ENCODE measurements around the gene P4HTM.
A peak's percentile ranks its signal among the peaks of the same experiment; 100 is the strongest.

Gene P4HTM

GRCh38 chr3:49023775-49024174 is 33.7 kb downstream of the P4HTM start:
- no peak for DNase-seq (ENCODE audit: low read depth)

GRCh38 chr3:49024449-49024848 is 34.4 kb downstream of the P4HTM start:
- no peak for DNase-seq (ENCODE audit: low read depth)

DNA sequence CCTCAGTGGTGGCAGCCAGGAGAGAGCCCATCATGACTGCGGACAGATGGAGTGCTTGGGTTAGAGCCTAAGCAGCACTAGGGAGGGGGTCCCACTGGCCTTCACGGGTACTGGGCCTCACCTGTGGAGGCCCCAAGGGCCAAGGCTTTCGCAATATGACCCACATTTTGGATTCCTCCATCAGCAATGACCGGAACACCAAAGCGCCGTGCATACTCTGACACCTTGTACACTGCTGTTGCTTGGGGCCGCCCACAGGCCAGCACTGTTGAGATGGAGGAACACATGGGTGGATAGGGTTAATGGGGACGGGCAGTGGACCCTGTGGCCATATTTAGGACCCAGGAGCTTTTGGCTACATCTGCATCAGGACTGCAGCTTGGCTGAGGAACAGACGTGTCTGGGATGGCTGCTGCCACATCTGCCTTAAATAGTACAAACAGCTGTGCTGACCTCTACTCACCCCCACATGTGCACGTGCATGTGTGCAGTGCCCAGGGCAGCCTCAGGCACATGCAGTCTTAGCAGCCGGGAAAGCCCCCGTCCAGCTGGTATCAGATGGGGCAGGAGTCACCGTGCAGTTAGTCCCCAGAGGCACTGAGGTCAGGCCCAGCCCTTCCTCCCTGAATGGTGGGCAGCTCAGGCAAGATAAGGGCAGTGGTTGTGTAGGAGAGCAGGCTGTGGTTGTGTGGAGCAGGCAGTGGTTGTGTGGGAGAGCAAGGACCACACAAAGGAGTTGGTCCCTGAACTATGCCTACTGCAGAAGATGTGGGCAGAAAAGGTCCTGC is 35.2 kb downstream of the P4HTM start:
- DNase-seq (ENCODE audit: low read depth) = no peak

- no peak for DNase-seq (ENCODE audit: low read depth)
Observed at GRCh38 chr3:49025793-49026520, 35.9 kb downstream of the P4HTM start.

GRCh38 chr3:49026536-49026935 is 36.5 kb downstream of the P4HTM start:
- DNase-seq (ENCODE audit: low read depth) = no peak

DNA sequence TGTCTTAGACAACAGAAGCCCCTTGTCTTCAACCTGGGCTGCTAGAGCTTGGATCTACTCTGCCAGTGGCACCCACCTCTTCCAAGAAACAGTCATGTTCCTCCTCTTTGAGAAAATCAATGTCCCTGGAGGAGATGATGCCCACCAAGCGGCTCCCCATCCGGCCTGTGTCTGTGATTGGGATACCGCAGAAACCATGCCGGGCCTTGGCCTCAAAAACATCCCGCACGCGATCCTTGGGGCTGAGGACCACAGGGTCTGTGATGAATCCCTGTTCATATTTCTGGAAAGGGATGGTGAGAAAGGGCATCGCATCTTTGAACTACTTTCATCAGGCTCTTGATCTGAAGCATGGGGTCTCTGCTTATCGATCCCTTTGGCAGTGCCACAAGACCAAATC is 37.6 kb downstream of the P4HTM start:
- DNase-seq (ENCODE audit: low read depth) = no peak

GRCh38 chr3:49028298-49028672 is 38.2 kb downstream of the P4HTM start:
- DNase-seq (ENCODE audit: low read depth) = no peak

GRCh38 chr3:49028673-49029562 is 38.9 kb downstream of the P4HTM start, which contains the start of gene IMPDH2:
Gene IMPDH2, minus strand, starts transcription at chr3:49029398. Its CDS starts 48 bp downstream, at chr3:49029350.
- peak; percentile 92 for DNase-seq (ENCODE audit: low read depth)

GRCh38 chr3:49029563-49029884 is 39.5 kb downstream of the P4HTM start:
- DNase-seq (ENCODE audit: low read depth) = no peak

DNA sequence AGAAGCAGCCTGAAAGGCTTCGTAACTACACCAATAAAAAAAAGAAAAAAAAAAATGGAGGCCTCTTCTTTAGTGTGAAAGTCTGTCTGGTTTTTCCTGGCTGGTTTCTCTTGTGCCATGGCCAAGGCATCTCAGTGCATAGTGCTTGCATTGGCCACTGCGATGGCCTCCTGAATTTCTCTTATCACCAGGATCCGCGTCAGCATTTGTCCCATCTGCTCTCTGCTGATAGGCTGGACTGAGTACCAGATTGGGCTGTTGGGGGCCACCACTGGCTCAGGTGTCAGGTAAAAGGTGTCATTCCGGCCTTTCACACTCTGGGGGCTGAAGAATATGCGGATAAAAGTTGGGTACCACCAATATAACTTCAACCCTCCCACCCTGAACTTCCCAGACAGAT is 40.3 kb downstream of the P4HTM start:
- DNase-seq (ENCODE audit: low read depth) = no peak

GRCh38 chr3:49032646-49033304 is 42.7 kb downstream of the P4HTM start:
- no peak for DNase-seq (ENCODE audit: low read depth)

- DNase-seq (ENCODE audit: low read depth) = no peak
Observed at GRCh38 chr3:49034650-49035049, 44.6 kb downstream of the P4HTM start.

DNA sequence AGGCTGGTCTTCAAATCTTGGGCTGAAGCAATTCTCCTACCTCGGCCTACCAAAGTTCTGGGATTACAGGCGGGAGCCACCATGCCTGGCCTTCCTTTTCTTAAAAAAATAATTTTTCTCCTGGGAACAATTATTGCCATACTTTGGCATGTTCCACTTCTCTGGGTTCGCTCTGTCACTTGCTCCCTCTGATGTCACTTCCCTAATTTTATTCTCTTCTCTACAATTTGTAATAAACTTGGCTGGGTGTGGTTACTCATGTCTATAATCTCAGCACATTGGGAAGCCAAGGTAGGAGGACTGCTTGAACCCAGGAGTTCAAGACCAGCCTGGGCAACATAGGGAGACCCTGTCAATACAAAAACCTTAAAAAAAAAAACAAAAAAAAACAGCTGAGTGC is 45.2 kb downstream of the P4HTM start:
- DNase-seq (ENCODE audit: low read depth) = no peak

GRCh38 chr3:49053543-49053942 is 63.5 kb downstream of the P4HTM start:
- no peak for DNase-seq (ENCODE audit: low read depth)

DNA sequence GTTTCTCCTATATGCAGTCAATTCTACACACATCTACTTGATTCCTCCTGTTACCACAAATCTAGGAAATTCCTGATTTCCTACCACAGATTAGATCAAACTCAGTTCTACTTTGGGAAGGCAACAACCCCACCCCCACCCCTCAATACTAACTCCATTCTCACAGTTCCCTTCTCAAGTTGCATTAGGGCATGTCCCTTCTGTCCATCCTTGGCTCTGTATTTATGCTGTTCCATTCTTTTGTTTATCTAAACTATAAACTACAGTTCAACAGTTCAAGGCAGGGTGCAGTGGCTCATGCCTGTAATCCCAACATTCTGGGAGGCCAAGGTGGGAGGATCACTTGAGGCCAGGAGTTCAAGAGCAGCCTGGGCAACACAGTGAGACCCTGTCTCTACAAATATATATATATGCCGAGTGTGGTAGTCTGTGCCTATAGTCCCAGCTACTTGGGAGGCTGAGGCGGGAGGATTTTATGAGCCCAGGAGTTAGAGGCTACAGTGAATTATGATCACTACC is 64.4 kb downstream of the P4HTM start:
- DNase-seq (ENCODE audit: low read depth) = no peak
